Activated CD8-positive, alpha-beta T cell treated with anti-CD3 and anti-CD28 coated beads for 36 hours (primary cell): ENCODE data around the gene DNAI4. TPM values are rescaled to one million over a fixed set of nuclear protein-coding genes. Genes with fewer than 3 reads are reported as not detected.
A peak's percentile ranks its signal among the peaks of the same experiment; 100 is the strongest.

Source experiments
- ATAC-seq: fragments of 200-7000 bp; cut with Tn5 transposase; one replicate; pipeline ENCODE4 v1.10.0; 2021; ENCODE audit warnings: mild to moderate bottlenecking, moderate library complexity
- CTCF ChIA-PET: fragments of 350-600 bp; sonication (Branson Sonifier 250); formaldehyde crosslinking; loops from one replicate; lab custom pipeline; 2021; ENCODE audit warnings: antibody characterized with exemption; lab: Charles Lee
- POLR2A ChIA-PET: fragments of 350-600 bp; sonication (Branson Sonifier 250); formaldehyde crosslinking; loops from one replicate; lab custom pipeline; 2021; ENCODE audit warnings: antibody characterized with exemption; lab: Charles Lee
- DNase-seq: peaks from one replicate; pipeline ENCODE4 v3.0.0-alpha.2; 2020
- H3K27ac Mint-ChIP-seq: one replicate; pipeline ENCODE4 v1.8.0; 2021; ENCODE audit warnings: mild to moderate bottlenecking, mixed read lengths
- H3K27me3 Mint-ChIP-seq: one replicate; pipeline ENCODE4 v1.8.0; 2021; ENCODE audit warnings: mixed read lengths
- H3K36me3 Mint-ChIP-seq: one replicate; pipeline ENCODE4 v1.8.0; 2021; ENCODE audit warnings: low read depth, mixed read lengths
- H3K4me1 Mint-ChIP-seq: one replicate; pipeline ENCODE4 v1.8.0; 2021; ENCODE audit warnings: low read depth, mixed read lengths
- H3K4me3 Mint-ChIP-seq: one replicate; pipeline ENCODE4 v1.8.0; 2021; ENCODE audit warnings: mild to moderate bottlenecking, moderate library complexity, mixed read lengths
- H3K9me3 Mint-ChIP-seq: one replicate; pipeline ENCODE4 v1.8.0; 2021; ENCODE audit warnings: mixed read lengths
- intact Hi-C: fragments of 100-400 bp; cut with micrococcal nuclease; formaldehyde crosslinking; loops from one replicate; pipeline ENCODE4 v1.10.0; 2022
- total RNA-seq, 2 experiments: library from RNA; stranded (reverse); gene quantifications; one replicate each; pipeline ENCODE4 v1.2.3, GENCODE V29; 2021
- TF ChIP-seq, protein P1 (sequence below): fragments of 200-600 bp; IDR thresholded peaks from one replicate; pipeline ENCODE4 v1.8.0; 2022; ENCODE audit warnings: antibody characterized with exemption, mild to moderate bottlenecking

DNAI4 gene
- total RNA-seq, 2 experiments from 2014 or later: 1.0 to 1.7 TPM

DNA sequence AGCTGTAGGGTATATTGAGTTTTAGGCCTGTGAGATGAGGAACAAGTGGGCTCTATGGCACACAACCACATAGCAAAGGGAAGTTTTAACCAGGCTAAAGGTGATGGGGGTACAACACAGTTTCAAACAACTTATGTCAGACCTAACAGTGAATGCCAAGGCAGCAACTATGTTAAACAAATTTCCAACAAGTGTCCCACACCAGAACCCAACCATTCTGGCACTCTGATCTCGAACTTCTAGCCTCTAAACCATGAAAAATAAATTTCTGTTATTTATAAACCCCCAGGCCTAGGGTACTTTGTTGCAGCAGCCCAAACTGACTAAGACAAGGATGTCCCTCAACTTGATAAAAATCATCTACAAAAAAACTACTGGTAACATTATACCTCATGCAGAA, 71.3 kb downstream of the DNAI4 start:
- Mint-ChIP-seq H3K4me3 (no peak overlapping the region), H3K27ac (no peak overlapping the region), H3K36me3 (no peaks in the 10 kb centered on the region), H3K27me3 (no peaks in the 10 kb centered on the region), H3K9me3 (peaks cover 6% of the 10 kb centered on the region), H3K4me1 (no peaks in the 10 kb centered on the region)
- POLR2A ChIA-PET: interaction anchor here (1.3 kb wide), 1 partner anchor 12 kb away, joined by 3 read pairs; no protein-coding TSS in a partner anchor
- TF ChIP-seq, protein P1, sequence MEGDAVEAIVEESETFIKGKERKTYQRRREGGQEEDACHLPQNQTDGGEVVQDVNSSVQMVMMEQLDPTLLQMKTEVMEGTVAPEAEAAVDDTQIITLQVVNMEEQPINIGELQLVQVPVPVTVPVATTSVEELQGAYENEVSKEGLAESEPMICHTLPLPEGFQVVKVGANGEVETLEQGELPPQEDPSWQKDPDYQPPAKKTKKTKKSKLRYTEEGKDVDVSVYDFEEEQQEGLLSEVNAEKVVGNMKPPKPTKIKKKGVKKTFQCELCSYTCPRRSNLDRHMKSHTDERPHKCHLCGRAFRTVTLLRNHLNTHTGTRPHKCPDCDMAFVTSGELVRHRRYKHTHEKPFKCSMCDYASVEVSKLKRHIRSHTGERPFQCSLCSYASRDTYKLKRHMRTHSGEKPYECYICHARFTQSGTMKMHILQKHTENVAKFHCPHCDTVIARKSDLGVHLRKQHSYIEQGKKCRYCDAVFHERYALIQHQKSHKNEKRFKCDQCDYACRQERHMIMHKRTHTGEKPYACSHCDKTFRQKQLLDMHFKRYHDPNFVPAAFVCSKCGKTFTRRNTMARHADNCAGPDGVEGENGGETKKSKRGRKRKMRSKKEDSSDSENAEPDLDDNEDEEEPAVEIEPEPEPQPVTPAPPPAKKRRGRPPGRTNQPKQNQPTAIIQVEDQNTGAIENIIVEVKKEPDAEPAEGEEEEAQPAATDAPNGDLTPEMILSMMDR: no peak
- intact Hi-C loops: no loop called here
- ATAC-seq (no peak), DNase-seq (no peak)
- CTCF ChIA-PET: interaction anchor here (0.7 kb wide), 1 partner anchor 21 kb away, joined by 3 read pairs; no protein-coding TSS in a partner anchor

DNA sequence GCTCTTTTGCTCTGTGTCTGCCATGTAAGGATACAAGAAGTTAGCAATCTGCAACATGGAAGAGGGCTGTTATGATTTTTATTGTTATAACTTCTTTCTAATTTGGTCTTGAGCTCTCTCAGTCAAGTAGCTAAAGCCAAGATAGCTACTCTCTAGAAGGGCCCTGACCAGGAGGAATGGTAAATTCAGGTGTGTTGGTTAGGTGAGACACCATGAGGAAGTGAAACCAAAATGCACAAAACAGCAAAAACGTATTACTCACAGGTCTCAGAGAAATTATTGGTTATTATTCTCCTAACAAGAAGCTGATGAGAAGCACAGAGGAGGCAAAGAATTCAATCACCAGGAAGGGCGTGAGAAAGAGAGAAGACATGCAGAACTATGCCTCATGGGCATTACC, 71.8 kb downstream of the DNAI4 start:
- TF ChIP-seq, protein P1: no peak
- POLR2A ChIA-PET: interaction anchor here (1.3 kb wide), 1 partner anchor 12 kb away, joined by 3 read pairs; no protein-coding TSS in a partner anchor
- DNase-seq: no peak
- ATAC-seq: no peak
- Mint-ChIP-seq H3K9me3 (peaks cover 6% of the 10 kb centered on the region), H3K36me3 (no peaks in the 10 kb centered on the region), H3K4me1 (no peaks in the 10 kb centered on the region), H3K27me3 (no peaks in the 10 kb centered on the region), H3K4me3 (no peak overlapping the region), H3K27ac (no peak overlapping the region)
- intact Hi-C loops: no loop called here
- CTCF ChIA-PET: interaction anchor here (0.7 kb wide), 1 partner anchor 21 kb away, joined by 3 read pairs; no protein-coding TSS in a partner anchor

DNA sequence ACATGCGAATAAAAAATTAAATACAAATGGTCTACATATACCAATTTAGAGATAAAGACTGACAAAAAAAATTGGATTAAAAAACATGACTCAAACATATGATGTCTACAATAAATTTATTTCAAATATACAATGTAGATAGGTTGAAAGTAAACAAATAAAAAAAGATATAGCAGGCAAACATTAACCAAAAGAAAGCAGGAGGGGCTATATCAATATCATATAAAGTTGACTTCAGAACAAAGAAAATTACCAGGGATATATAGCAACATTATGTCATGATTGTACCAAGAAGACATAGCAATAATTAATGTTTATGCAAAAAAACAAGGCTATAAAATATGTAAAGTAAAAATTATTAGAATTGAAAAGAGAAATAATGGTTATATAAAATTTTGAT, 73.7 kb downstream of the DNAI4 start:
- no peaks in the 10 kb centered on the region for H3K36me3 Mint-ChIP-seq
- H3K27me3 Mint-ChIP-seq: no peaks in the 10 kb centered on the region
- DNase-seq: no peak
- TF ChIP-seq, protein P1: no peak
- POLR2A ChIA-PET: no interaction called here
- ATAC-seq: no peak
- peaks cover 6% of the 10 kb centered on the region for H3K9me3 Mint-ChIP-seq
- H3K27ac Mint-ChIP-seq: no peak overlapping the region
- intact Hi-C loops: no loop called here
- CTCF ChIA-PET: no interaction called here
- H3K4me3 Mint-ChIP-seq: no peak overlapping the region
- H3K4me1 Mint-ChIP-seq: no peaks in the 10 kb centered on the region

DNA sequence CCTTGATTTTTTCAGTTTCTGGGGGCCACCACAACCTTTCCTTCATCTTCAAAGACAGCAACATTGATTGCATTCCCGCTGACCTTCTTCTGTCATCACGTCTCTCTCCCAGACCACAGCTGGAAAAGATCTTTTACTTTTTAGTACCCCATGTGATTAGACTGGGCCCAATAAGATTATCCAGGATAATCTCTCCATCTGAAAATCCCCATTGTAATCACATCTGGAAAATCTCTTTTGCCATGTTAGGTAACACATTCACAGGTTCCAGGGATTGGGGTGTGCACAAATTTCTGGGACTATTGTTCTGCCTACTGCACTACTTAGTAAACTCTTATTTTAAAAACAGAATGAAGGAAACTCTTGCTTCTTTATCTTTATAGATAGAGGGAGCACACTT, 76.5 kb downstream of the DNAI4 start:
- H3K36me3 Mint-ChIP-seq: no peaks in the 10 kb centered on the region
- ChIA-PET POLR2A (no interaction called here), CTCF (no interaction called here)
- H3K4me3 Mint-ChIP-seq: no peak overlapping the region
- ATAC-seq: no peak
- DNase-seq: no peak
- no peaks in the 10 kb centered on the region for H3K4me1 Mint-ChIP-seq
- intact Hi-C loops: no loop called here
- no peaks in the 10 kb centered on the region for H3K27me3 Mint-ChIP-seq
- TF ChIP-seq, protein P1: no peak
- H3K27ac Mint-ChIP-seq: no peak overlapping the region
- peaks cover 6% of the 10 kb centered on the region for H3K9me3 Mint-ChIP-seq

DNA sequence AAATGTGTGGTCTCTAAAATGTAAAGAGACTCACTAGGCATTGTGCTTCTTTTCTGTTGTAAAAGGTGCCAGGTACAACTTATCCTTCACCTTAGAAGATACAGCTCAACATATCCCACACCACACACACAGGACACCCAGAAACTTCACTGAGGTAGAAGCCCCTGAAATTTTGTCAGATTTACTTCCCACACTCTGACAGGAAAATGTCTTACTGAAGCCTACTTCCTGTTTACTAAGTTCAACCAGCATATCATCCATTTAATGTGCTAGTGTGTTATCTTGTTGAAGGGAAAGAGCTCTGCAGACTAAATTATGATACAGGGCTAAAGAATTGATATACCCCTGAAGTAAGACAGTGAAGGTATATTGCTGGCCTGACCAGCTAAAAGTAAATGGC, 83.7 kb downstream of the DNAI4 start:
- H3K4me1 Mint-ChIP-seq: peaks cover 16% of the 10 kb centered on the region
- H3K9me3 Mint-ChIP-seq: peaks cover 4% of the 10 kb centered on the region
- H3K36me3 Mint-ChIP-seq: no peaks in the 10 kb centered on the region
- no peaks in the 10 kb centered on the region for H3K27me3 Mint-ChIP-seq
- H3K4me3 Mint-ChIP-seq: no peak overlapping the region
- no peak for DNase-seq
- peak overlapping the region; percentile 80 for H3K27ac Mint-ChIP-seq
- POLR2A ChIA-PET: interaction anchor here (0.8 kb wide), 1 partner anchor 12 kb away, joined by 3 read pairs; no protein-coding TSS in a partner anchor
- TF ChIP-seq, protein P1: no peak
- ATAC-seq: peak; percentile 20
- intact Hi-C loops: no loop called here
- CTCF ChIA-PET: interaction anchor here (0.9 kb wide), 1 partner anchor 13 kb away, joined by 3 read pairs; no protein-coding TSS in a partner anchor
